IMR-90 (cell line): ENCODE data around the gene TRIM62.

Experiments used
- BHLHE40 ChIP-seq: fragments of 150-350 bp; IDR thresholded peaks from 2 replicates; pipeline ENCODE4 v1.6.1; 2016; ENCODE audit warnings: mild to moderate bottlenecking, low read depth, low read length
- CEBPB ChIP-seq: IDR thresholded peaks from 2 replicates; pipeline ENCODE4 v1.6.1; 2012; ENCODE audit warnings: low read depth, low read length, improper control_type of control experiment
- CHD1 ChIP-seq: IDR thresholded peaks from 2 replicates; pipeline ENCODE4 v1.6.1; 2012; ENCODE audit warnings: low read depth, low read length, improper control_type of control experiment
- CTCF ChIP-seq: conservative IDR thresholded peaks from 2 replicates; pipeline ENCODE4 v1.5.1; 2012; ENCODE audit warnings: mild to moderate bottlenecking, low read depth, low read length, improper control_type of control experiment
- MAFK ChIP-seq: IDR thresholded peaks from 2 replicates; pipeline ENCODE4 v1.6.1; 2012; ENCODE audit warnings: low read depth, low read length, improper control_type of control experiment
- MAZ ChIP-seq: IDR thresholded peaks from 2 replicates; pipeline ENCODE4 v1.6.1; 2012; ENCODE audit warnings: low read depth, mild to moderate bottlenecking, low read length, improper control_type of control experiment, moderate library complexity, borderline replicate concordance
- NFE2L2 ChIP-seq: fragments of 150-350 bp; IDR thresholded peaks from 2 replicates; pipeline ENCODE4 v1.6.1; 2016; ENCODE audit warnings: low read depth, mild to moderate bottlenecking, low read length
- POLR2A ChIP-seq: IDR thresholded peaks from 2 replicates; pipeline ENCODE4 v1.6.1; 2012; ENCODE audit warnings: mild to moderate bottlenecking, low read depth, low read length
- RAD21 ChIP-seq: IDR thresholded peaks from 2 replicates; pipeline ENCODE4 v1.6.1; 2012; ENCODE audit warnings: low read length, improper control_type of control experiment
- RCOR1 ChIP-seq: IDR thresholded peaks from 2 replicates; pipeline ENCODE4 v1.6.1; 2012; ENCODE audit warnings: mild to moderate bottlenecking, low read length, improper control_type of control experiment; ENCODE audit not compliant: insufficient replicate concordance
- RFX5 ChIP-seq: IDR thresholded peaks from 2 replicates; pipeline ENCODE4 v1.8.0; 2012; ENCODE audit warnings: low read depth, mild to moderate bottlenecking, low read length, moderate library complexity
- SMC3 ChIP-seq: fragments of 150-350 bp; IDR thresholded peaks from 2 replicates; pipeline ENCODE4 v1.6.1; 2016; ENCODE audit warnings: low read depth, mild to moderate bottlenecking, antibody characterized with exemption, low read length, moderate library complexity
- USF2 ChIP-seq: fragments of 150-350 bp; IDR thresholded peaks from 2 replicates; pipeline ENCODE4 v1.6.1; 2017; ENCODE audit warnings: mild to moderate bottlenecking, antibody characterized with exemption, low read length, low read depth

- TF ChIP-seq CTCF (no peak), RAD21 (no peak), RFX5 (no peak), MAZ (no peak), POLR2A (no peak), BHLHE40 (no peak), MAFK (no peak), NFE2L2 (no peak), CEBPB (no peak), CHD1 (no peak), USF2 (no peak), RCOR1 (no peak), SMC3 (no peak)
These were observed 5.0 kb downstream of the TRIM62 start for GRCh38 chr1:33176887-33177286.
